SK-N-SH (cell line): ENCODE data around the gene UNC5B. TPM values are rescaled to one million over a fixed set of nuclear protein-coding genes. Genes with fewer than 3 reads are reported as not detected.

Experiments used
- CTCF ChIA-PET: fragments of 300-600, 350-600 bp; formaldehyde crosslinking; extraction: SDS; loops from one replicate; lab custom pipeline; 2021; lab: Yijun Ruan, JAX
- POLR2A ChIA-PET: fragments of 350-600 bp; sonication (Branson Sonifier 250); formaldehyde crosslinking; extraction: SDS; loops from one replicate; lab custom pipeline; 2020; ENCODE audit warnings: antibody characterized with exemption, inconsistent platforms; lab: Yijun Ruan, JAX
- DNase-seq: peaks from one replicate; pipeline ENCODE4 v3.0.0; 2012
- H2AFZ ChIP-seq: fragments of 200-600 bp; sonication (generic); 2 replicates; pipeline ENCODE4 v1.8.1; 2016; ENCODE audit warnings: antibody characterized with exemption, mild to moderate bottlenecking, low read depth
- H3F3A ChIP-seq: fragments of 200-600 bp; sonication (generic); replicated peaks from 2 replicates; pipeline ENCODE3; 2016; ENCODE audit warnings: antibody characterized with exemption, mild to moderate bottlenecking; ENCODE audit not compliant: insufficient read depth
- H3K27ac ChIP-seq, 2 experiments: fragments of 200-500 bp in 1 of 2; fragments of 200-600 bp in 1 of 2; sonication (Bioruptor generic) in 1 of 2; sonication (generic), shearing (Covaris generic) in 1 of 2; 2 replicates each; pipeline versions ENCODE4 v1.5.1 to v1.6.1; 2014 to 2016; ENCODE audit warnings: low read depth in 2 of 2, inconsistent platforms in 1 of 2, low read length in 1 of 2, mild to moderate bottlenecking in 1 of 2, mixed read lengths in 1 of 2
- H3K27me3 ChIP-seq: fragments of 200-600 bp; sonication (generic), shearing (Covaris generic); 2 replicates; pipeline ENCODE4 v1.6.1; 2016; ENCODE audit warnings: mixed run types; ENCODE audit not compliant: insufficient read depth
- H3K36me3 ChIP-seq, 2 experiments: fragments of 200-500 bp in 1 of 2; fragments of 200-600 bp in 1 of 2; sonication (Bioruptor generic) in 1 of 2; sonication (generic) in 1 of 2; replicated peaks in 1 of 2; 2 replicates each; pipeline versions ENCODE3 to v1.5.1; 2014 to 2016; ENCODE audit warnings: low read length in 1 of 2, mild to moderate bottlenecking in 1 of 2; ENCODE audit not compliant: insufficient read depth in 2 of 2, control insufficient read depth in 1 of 2
- H3K4me1 ChIP-seq, 2 experiments: fragments of 200-500 bp in 1 of 2; fragments of 200-600 bp in 1 of 2; sonication (Bioruptor generic) in 1 of 2; sonication (generic), shearing (Covaris generic) in 1 of 2; 2 replicates each; pipeline versions ENCODE4 v1.5.1 to v1.6.1; 2014 to 2016; ENCODE audit warnings: low read depth in 1 of 2, low read length in 1 of 2, mixed run types in 1 of 2; ENCODE audit not compliant: insufficient read depth in 2 of 2, control insufficient read depth in 1 of 2
- H3K4me2 ChIP-seq: fragments of 200-600 bp; sonication (generic), shearing (Covaris generic); 2 replicates; pipeline ENCODE4 v1.6.1; 2017; ENCODE audit warnings: mixed run types
- H3K4me3 ChIP-seq, 2 experiments: fragments of 200-500 bp in 1 of 2; fragments of 200-600 bp in 1 of 2; sonication (Bioruptor generic) in 1 of 2; sonication (generic), shearing (Covaris generic) in 1 of 2; 2 replicates each; pipeline versions ENCODE4 v1.5.1 to v1.8.1; 2014 to 2016; ENCODE audit warnings: low read depth in 2 of 2, inconsistent platforms in 1 of 2, low read length in 1 of 2, mild to moderate bottlenecking in 1 of 2, mixed read lengths in 1 of 2, moderate library complexity in 1 of 2
- H3K79me2 ChIP-seq: fragments of 200-600 bp; sonication (generic); 2 replicates; pipeline ENCODE4 v1.8.1; 2017; ENCODE audit warnings: mild to moderate bottlenecking; ENCODE audit not compliant: insufficient read depth
- H3K9ac ChIP-seq: fragments of 200-600 bp; sonication (generic); 2 replicates; pipeline ENCODE4 v1.6.1; 2017; ENCODE audit warnings: mixed run types
- H3K9me2 ChIP-seq: fragments of 200-600 bp; sonication (generic); 2 replicates; pipeline ENCODE4 v1.6.1; 2017; ENCODE audit warnings: mixed run types
- H3K9me3 ChIP-seq: fragments of 200-600 bp; sonication (generic); 2 replicates; pipeline ENCODE4 v1.6.1; 2017; ENCODE audit warnings: mixed run types, mild to moderate bottlenecking, moderate library complexity
- H4K20me1 ChIP-seq: fragments of 200-600 bp; sonication (generic); 2 replicates; pipeline ENCODE4 v1.6.1; 2017; ENCODE audit warnings: mild to moderate bottlenecking, mixed run types; ENCODE audit not compliant: insufficient read depth
- CHD2 ChIP-seq: fragments of 150-350 bp; IDR thresholded peaks from 2 replicates; pipeline ENCODE4 v1.6.1; 2018; ENCODE audit warnings: low read length; ENCODE audit not compliant: partially characterized antibody
- ELF1 ChIP-seq: IDR thresholded peaks from 2 replicates; pipeline ENCODE4 v1.4.0; 2012
- EP300 ChIP-seq, 2 experiments: IDR thresholded peaks; 2 replicates each; pipeline versions ENCODE4 v1.4.0 to v1.6.1; 2012; ENCODE audit warnings: borderline replicate concordance in 1 of 2, low read depth in 1 of 2, low read length in 1 of 2
- EZH2phosphoT487 ChIP-seq: fragments of 200-600 bp; sonication (generic); IDR thresholded peaks from 2 replicates; pipeline ENCODE4 v1.6.1; 2017; ENCODE audit warnings: low read depth, mixed run types, mild to moderate bottlenecking, antibody characterized with exemption, moderate library complexity, borderline replicate concordance
- FOXJ3 ChIP-seq: sonication (generic); formaldehyde crosslinking; IDR thresholded peaks from 2 replicates; pipeline ENCODE4 v1.5.1; 2020; ENCODE audit warnings: mild to moderate bottlenecking, missing genetic modification reagents
- FOXM1 ChIP-seq: IDR thresholded peaks from 2 replicates; pipeline ENCODE4 v1.4.0; 2012; ENCODE audit warnings: low read depth, mild to moderate bottlenecking
- NFIC ChIP-seq: IDR thresholded peaks from 2 replicates; pipeline ENCODE4 v1.4.0; 2012; ENCODE audit warnings: borderline replicate concordance
- NRF1 ChIP-seq: IDR thresholded peaks from 2 replicates; pipeline ENCODE4 v1.6.1; 2012; ENCODE audit warnings: low read depth, mild to moderate bottlenecking, low read length
- RAD21 ChIP-seq: IDR thresholded peaks from 2 replicates; pipeline ENCODE4 v1.6.1; 2012; ENCODE audit warnings: mild to moderate bottlenecking, low read length
- RXRA ChIP-seq: IDR thresholded peaks from 2 replicates; pipeline ENCODE4 v1.4.0; 2012; ENCODE audit warnings: low read depth, mild to moderate bottlenecking, borderline replicate concordance
- TAF1 ChIP-seq: IDR thresholded peaks from 2 replicates; pipeline ENCODE4 v1.6.1; 2012; ENCODE audit warnings: low read depth, mild to moderate bottlenecking, low read length, moderate library complexity, borderline replicate concordance
- TCF12 ChIP-seq: IDR thresholded peaks from 2 replicates; pipeline ENCODE4 v1.4.0; 2012
- TEAD4 ChIP-seq: IDR thresholded peaks from 2 replicates; pipeline ENCODE4 v1.4.0; 2012; ENCODE audit warnings: mild to moderate bottlenecking, borderline replicate concordance; ENCODE audit not compliant: insufficient read depth
- YY1 ChIP-seq: IDR thresholded peaks from 2 replicates; pipeline ENCODE4 v1.4.0; 2012; ENCODE audit warnings: low read depth, mild to moderate bottlenecking
- WGBS: methylation state at CpG from one replicate; pipeline ENCODE4 v1.1.6; 2017; ENCODE audit warnings: low lambda C conversion rate; 5-methylcytosine and 5-hydroxymethylcytosine counted together
- polyA plus RNA-seq, 3 experiments: library from polyadenylated mRNA; depleted of rRNA; stranded (reverse); fragments of >200 nt; gene quantifications; 2 replicates each; pipeline ENCODE4 v1.2.3, GENCODE V29; 2012
- TF ChIP-seq, protein P1 (sequence below): IDR thresholded peaks from 2 replicates; pipeline ENCODE4 v1.4.0; 2012; ENCODE audit warnings: low read depth, borderline replicate concordance
- TF ChIP-seq, protein P2 (sequence below): IDR thresholded peaks from 2 replicates; pipeline ENCODE4 v1.4.0; 2012; ENCODE audit warnings: low read depth
- TF ChIP-seq, protein P3 (sequence below): fragments of 150-350 bp; IDR thresholded peaks from 2 replicates; pipeline ENCODE4 v1.6.1; 2016; ENCODE audit warnings: mild to moderate bottlenecking, low read depth, low read length
- TF ChIP-seq, protein P4 (sequence below): IDR thresholded peaks from 2 replicates; pipeline ENCODE4 v1.6.1; 2012; ENCODE audit warnings: mild to moderate bottlenecking, low read depth, low read length, moderate library complexity
- TF ChIP-seq, protein P5 (sequence below): IDR thresholded peaks from 2 replicates; pipeline ENCODE4 v1.4.0; 2012; ENCODE audit warnings: low read depth, borderline replicate concordance

Gene UNC5B
- polyA plus RNA-seq, 1 of the 3 experiments (the other 2 are of a cell fraction): 13.8 TPM

DNA sequence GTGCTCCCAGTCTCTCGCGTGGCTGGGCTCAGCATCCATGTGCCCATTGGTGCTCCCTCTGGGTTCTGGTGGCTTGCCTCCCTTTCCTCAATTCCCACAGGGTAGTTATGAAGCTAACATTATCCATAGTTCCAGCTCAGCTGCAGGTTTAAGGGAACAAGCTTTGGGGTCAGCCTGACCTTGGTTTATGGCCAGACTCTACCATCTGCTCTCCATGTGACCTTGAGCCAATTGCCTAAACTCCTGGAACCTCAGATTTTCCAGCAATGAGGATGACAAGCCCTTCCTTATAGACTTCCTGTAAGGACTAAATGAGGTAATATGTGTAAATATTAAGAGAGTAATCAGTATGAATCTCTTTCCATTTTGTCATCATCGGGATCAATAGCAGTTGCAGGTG, 96.6 kb downstream of the UNC5B start:
- H3K9ac ChIP-seq: no peak overlapping the region
- WGBS: 80% methylated on average over 3 of the region's 3 CpGs
- CTCF ChIA-PET: interaction anchor here (0.8 to 4.2 kb wide), 6 partner anchors 9 to 587 kb away, joined by 3 to 28 read pairs (median 4); partner anchors contain the start of gene SLC29A3

DNA sequence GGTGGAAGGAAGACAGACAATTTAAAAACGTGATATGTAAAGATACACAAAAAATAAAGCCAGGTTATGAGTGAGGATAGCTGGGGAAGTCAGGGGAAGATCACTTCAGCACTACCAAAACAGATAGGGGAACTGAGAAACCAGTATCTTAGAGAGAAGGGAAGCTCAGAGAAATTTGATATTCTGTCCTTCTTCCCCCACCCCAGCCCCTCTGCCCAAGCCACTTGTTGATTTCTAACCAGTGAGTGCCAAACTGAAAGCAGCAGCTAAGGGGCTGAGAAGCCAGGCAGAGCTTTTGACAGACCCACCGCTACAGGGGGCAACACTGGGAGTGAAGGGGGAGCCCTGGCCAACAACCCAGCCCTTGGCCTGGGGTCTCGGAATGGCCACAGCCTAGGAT, 97.5 kb downstream of the UNC5B start:
- CTCF ChIA-PET: interaction anchor here (0.8 to 4.2 kb wide), 6 partner anchors 8 to 407 kb away, joined by 3 to 28 read pairs (median 4); partner anchors contain the start of gene SLC29A3
- no peak overlapping the region for H3K27ac ChIP-seq
- 37% methylated on average over 2 of the region's 3 CpGs for WGBS

More for the DNA sequence above, 96.6 kb downstream of the UNC5B start:
- H3K4me3 ChIP-seq: no peak overlapping the region
- H3K79me2 ChIP-seq: no peaks in the 10 kb centered on the region
- H3K27me3 ChIP-seq: no peaks in the 10 kb centered on the region
- H4K20me1 ChIP-seq: 0 out of 2 replicates have a peak, but pooled peaks cover 3% of the 10 kb centered on the region
- no peaks in the 10 kb centered on the region for H3K9me3 ChIP-seq
- peaks cover 0 to 3% of the 10 kb centered on the region in 2 experiments; a peak in 1 of 4 replicates for H3K4me1 ChIP-seq
- peaks cover 20% of the 10 kb centered on the region for H3F3A ChIP-seq
- peaks cover 0 to 15% of the 10 kb centered on the region in 2 experiments for H3K36me3 ChIP-seq
- no peak overlapping the region for H3K27ac ChIP-seq
- no peaks in the 10 kb centered on the region for H3K9me2 ChIP-seq
- DNase-seq: no peak
- H2AFZ ChIP-seq: no peak overlapping the region
- H3K4me2 ChIP-seq: no peak overlapping the region
- POLR2A ChIA-PET: no interaction called here
- TF ChIP-seq, protein P1, sequence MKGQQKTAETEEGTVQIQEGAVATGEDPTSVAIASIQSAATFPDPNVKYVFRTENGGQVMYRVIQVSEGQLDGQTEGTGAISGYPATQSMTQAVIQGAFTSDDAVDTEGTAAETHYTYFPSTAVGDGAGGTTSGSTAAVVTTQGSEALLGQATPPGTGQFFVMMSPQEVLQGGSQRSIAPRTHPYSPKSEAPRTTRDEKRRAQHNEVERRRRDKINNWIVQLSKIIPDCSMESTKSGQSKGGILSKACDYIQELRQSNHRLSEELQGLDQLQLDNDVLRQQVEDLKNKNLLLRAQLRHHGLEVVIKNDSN: no peak
- no peak for TF ChIP-seq NRF1
- TF ChIP-seq EZH2phosphoT487: no peak
- TF ChIP-seq CHD2: no peak
- TF ChIP-seq, protein P2, sequence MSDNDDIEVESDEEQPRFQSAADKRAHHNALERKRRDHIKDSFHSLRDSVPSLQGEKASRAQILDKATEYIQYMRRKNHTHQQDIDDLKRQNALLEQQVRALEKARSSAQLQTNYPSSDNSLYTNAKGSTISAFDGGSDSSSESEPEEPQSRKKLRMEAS: no peak
- TF ChIP-seq ELF1: no peak
- no peak for TF ChIP-seq YY1
- TF ChIP-seq NFIC: no peak
- TF ChIP-seq, protein P3, sequence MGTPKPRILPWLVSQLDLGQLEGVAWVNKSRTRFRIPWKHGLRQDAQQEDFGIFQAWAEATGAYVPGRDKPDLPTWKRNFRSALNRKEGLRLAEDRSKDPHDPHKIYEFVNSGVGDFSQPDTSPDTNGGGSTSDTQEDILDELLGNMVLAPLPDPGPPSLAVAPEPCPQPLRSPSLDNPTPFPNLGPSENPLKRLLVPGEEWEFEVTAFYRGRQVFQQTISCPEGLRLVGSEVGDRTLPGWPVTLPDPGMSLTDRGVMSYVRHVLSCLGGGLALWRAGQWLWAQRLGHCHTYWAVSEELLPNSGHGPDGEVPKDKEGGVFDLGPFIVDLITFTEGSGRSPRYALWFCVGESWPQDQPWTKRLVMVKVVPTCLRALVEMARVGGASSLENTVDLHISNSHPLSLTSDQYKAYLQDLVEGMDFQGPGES: no peak
- TF ChIP-seq FOXM1: no peak
- TF ChIP-seq TEAD4: no peak
- TF ChIP-seq, all 33 proteins: peak for 0

More for the DNA sequence above, 97.5 kb downstream of the UNC5B start:
- Histone ChIP-seq H3K36me3 (peaks cover 0 to 11% of the 10 kb centered on the region in 2 experiments), H3K4me3 (no peak overlapping the region), H3K79me2 (no peaks in the 10 kb centered on the region), H3K9ac (no peak overlapping the region), H3F3A (peaks cover 20% of the 10 kb centered on the region), H3K9me2 (no peaks in the 10 kb centered on the region), H4K20me1 (no peaks in the 10 kb centered on the region), H3K4me1 (peaks cover 0 to 6% of the 10 kb centered on the region in 2 experiments; a peak in 1 of 4 replicates), H3K27me3 (no peaks in the 10 kb centered on the region), H2AFZ (no peak overlapping the region), H3K9me3 (no peaks in the 10 kb centered on the region), H3K4me2 (no peak overlapping the region)
- DNase-seq: no peak
- POLR2A ChIA-PET: interaction anchor here (0.7 kb wide), 1 partner anchor 39 kb away, joined by 3 read pairs; no protein-coding TSS in a partner anchor
- TF ChIP-seq RAD21: no peak
- no peak for TF ChIP-seq EP300 (IDR thresholded peaks at IDR 0.05; ENCODE audit: borderline replicate concordance in 1 of 2, low read depth in 1 of 2, low read length in 1 of 2)
- TF ChIP-seq TAF1: no peak
- TF ChIP-seq RXRA: no peak
- TF ChIP-seq NFIC: no peak
- TF ChIP-seq FOXJ3 (CRISPR knock-in tag): no peak
- TF ChIP-seq CHD2: no peak
- no peak for TF ChIP-seq TEAD4
- TF ChIP-seq, protein P4, sequence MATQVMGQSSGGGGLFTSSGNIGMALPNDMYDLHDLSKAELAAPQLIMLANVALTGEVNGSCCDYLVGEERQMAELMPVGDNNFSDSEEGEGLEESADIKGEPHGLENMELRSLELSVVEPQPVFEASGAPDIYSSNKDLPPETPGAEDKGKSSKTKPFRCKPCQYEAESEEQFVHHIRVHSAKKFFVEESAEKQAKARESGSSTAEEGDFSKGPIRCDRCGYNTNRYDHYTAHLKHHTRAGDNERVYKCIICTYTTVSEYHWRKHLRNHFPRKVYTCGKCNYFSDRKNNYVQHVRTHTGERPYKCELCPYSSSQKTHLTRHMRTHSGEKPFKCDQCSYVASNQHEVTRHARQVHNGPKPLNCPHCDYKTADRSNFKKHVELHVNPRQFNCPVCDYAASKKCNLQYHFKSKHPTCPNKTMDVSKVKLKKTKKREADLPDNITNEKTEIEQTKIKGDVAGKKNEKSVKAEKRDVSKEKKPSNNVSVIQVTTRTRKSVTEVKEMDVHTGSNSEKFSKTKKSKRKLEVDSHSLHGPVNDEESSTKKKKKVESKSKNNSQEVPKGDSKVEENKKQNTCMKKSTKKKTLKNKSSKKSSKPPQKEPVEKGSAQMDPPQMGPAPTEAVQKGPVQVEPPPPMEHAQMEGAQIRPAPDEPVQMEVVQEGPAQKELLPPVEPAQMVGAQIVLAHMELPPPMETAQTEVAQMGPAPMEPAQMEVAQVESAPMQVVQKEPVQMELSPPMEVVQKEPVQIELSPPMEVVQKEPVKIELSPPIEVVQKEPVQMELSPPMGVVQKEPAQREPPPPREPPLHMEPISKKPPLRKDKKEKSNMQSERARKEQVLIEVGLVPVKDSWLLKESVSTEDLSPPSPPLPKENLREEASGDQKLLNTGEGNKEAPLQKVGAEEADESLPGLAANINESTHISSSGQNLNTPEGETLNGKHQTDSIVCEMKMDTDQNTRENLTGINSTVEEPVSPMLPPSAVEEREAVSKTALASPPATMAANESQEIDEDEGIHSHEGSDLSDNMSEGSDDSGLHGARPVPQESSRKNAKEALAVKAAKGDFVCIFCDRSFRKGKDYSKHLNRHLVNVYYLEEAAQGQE: no peak
- TF ChIP-seq, protein P5, sequence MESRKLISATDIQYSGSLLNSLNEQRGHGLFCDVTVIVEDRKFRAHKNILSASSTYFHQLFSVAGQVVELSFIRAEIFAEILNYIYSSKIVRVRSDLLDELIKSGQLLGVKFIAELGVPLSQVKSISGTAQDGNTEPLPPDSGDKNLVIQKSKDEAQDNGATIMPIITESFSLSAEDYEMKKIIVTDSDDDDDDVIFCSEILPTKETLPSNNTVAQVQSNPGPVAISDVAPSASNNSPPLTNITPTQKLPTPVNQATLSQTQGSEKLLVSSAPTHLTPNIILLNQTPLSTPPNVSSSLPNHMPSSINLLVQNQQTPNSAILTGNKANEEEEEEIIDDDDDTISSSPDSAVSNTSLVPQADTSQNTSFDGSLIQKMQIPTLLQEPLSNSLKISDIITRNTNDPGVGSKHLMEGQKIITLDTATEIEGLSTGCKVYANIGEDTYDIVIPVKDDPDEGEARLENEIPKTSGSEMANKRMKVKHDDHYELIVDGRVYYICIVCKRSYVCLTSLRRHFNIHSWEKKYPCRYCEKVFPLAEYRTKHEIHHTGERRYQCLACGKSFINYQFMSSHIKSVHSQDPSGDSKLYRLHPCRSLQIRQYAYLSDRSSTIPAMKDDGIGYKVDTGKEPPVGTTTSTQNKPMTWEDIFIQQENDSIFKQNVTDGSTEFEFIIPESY: no peak
- TF ChIP-seq TCF12: no peak
- no peak for TF ChIP-seq ELF1
